Renal cortex interstitium (tissue), 15 donors: ENCODE results near the gene LINGO1. TPM values are rescaled to one million over a fixed set of nuclear protein-coding genes. Genes with fewer than 3 reads are reported as not detected.

Source experiments
- DNase-seq, 11 donors: peaks; one replicate each; pipeline ENCODE4 v3.0.0-alpha.2; 2013; ENCODE audit warnings: low read depth in 9 of 11, low spot score in 4 of 11; ENCODE audit errors: extremely low read depth in 1 of 11
- long read RNA-seq, 16 experiments: transcript quantifications; one replicate each; lab custom pipeline, GENCODE V29; 2026
- polyA plus RNA-seq, 3 donors: library from polyadenylated mRNA; unstranded; fragments of 120-200 nt; gene quantifications; one replicate each; pipeline ENCODE4 v1.2.1, GENCODE V29; 2013; ENCODE audit not compliant: insufficient read length in 3 of 3

LINGO1 gene, protein sequence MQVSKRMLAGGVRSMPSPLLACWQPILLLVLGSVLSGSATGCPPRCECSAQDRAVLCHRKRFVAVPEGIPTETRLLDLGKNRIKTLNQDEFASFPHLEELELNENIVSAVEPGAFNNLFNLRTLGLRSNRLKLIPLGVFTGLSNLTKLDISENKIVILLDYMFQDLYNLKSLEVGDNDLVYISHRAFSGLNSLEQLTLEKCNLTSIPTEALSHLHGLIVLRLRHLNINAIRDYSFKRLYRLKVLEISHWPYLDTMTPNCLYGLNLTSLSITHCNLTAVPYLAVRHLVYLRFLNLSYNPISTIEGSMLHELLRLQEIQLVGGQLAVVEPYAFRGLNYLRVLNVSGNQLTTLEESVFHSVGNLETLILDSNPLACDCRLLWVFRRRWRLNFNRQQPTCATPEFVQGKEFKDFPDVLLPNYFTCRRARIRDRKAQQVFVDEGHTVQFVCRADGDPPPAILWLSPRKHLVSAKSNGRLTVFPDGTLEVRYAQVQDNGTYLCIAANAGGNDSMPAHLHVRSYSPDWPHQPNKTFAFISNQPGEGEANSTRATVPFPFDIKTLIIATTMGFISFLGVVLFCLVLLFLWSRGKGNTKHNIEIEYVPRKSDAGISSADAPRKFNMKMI
- polyA plus RNA-seq: 10 to 100 TPM; 12.3 to 20.8 (median 14.4) TPM
- long read RNA-seq, donor 1, transcript LINGO1-201 (2 exons, 3,055 nt): major isoform, 7 of 7 reads
- long read RNA-seq, donor 1, partial matches to known transcripts: 0 of 7 reads
- long read RNA-seq, donor 1, other reads (novel, unspliced or antisense): 0 of 7 reads
- long read RNA-seq, donor 2, transcript LINGO1-201 (2 exons, 3,055 nt): major isoform, 6 of 6 reads
- long read RNA-seq, donor 2, partial matches to known transcripts: 0 of 6 reads
- long read RNA-seq, donor 2, other reads (novel, unspliced or antisense): 0 of 6 reads
- long read RNA-seq, donor 3, transcript LINGO1-201 (2 exons, 3,055 nt): major isoform, 16 of 16 reads
- long read RNA-seq, donor 3, partial matches to known transcripts: 0 of 16 reads
- long read RNA-seq, donor 3, other reads (novel, unspliced or antisense): 0 of 16 reads
- long read RNA-seq, donor 4, transcript LINGO1-201 (2 exons, 3,055 nt): major isoform, 6 of 6 reads
- long read RNA-seq, donor 4, partial matches to known transcripts: 0 of 6 reads
- long read RNA-seq, donor 4, other reads (novel, unspliced or antisense): 0 of 6 reads
- long read RNA-seq, donor 5: 0 reads
- long read RNA-seq, donor 6, transcript LINGO1-201 (2 exons, 3,055 nt): major isoform, 10 of 10 reads
- long read RNA-seq, donor 6, partial matches to known transcripts: 0 of 10 reads
- long read RNA-seq, donor 6, other reads (novel, unspliced or antisense): 0 of 10 reads
- long read RNA-seq, donor 7, partial matches to known transcripts: 0 of 4 reads
- long read RNA-seq, donor 7, other reads (novel, unspliced or antisense): 0 of 4 reads
- long read RNA-seq, donor 8: 0 reads
- long read RNA-seq, donor 9, transcript LINGO1-201 (2 exons, 3,055 nt): major isoform, 5 of 5 reads
- long read RNA-seq, donor 9, partial matches to known transcripts: 0 of 5 reads
- long read RNA-seq, donor 9, other reads (novel, unspliced or antisense): 0 of 5 reads
- long read RNA-seq, donor 10, transcript LINGO1-201 (2 exons, 3,055 nt): major isoform, 6 of 6 reads
- long read RNA-seq, donor 10, partial matches to known transcripts: 0 of 6 reads
- long read RNA-seq, donor 10, other reads (novel, unspliced or antisense): 0 of 6 reads
- long read RNA-seq, donor 11, transcript LINGO1-201 (2 exons, 3,055 nt): major isoform, 6 of 6 reads
- long read RNA-seq, donor 11, partial matches to known transcripts: 0 of 6 reads
- long read RNA-seq, donor 11, other reads (novel, unspliced or antisense): 0 of 6 reads
- long read RNA-seq, donor 12, transcript LINGO1-201 (2 exons, 3,055 nt): major isoform, 5 of 5 reads
- long read RNA-seq, donor 12, partial matches to known transcripts: 0 of 5 reads
- long read RNA-seq, donor 12, other reads (novel, unspliced or antisense): 0 of 5 reads
- long read RNA-seq, donor 13: 0 reads
- long read RNA-seq, donor 14, transcript LINGO1-201 (2 exons, 3,055 nt): major isoform, 7 of 7 reads
- long read RNA-seq, donor 14, partial matches to known transcripts: 0 of 7 reads
- long read RNA-seq, donor 14, other reads (novel, unspliced or antisense): 0 of 7 reads
- long read RNA-seq, donor 15, transcript LINGO1-201 (2 exons, 3,055 nt): major isoform, 6 of 6 reads
- long read RNA-seq, donor 15, partial matches to known transcripts: 0 of 6 reads
- long read RNA-seq, donor 15, other reads (novel, unspliced or antisense): 0 of 6 reads
- long read RNA-seq, donor 16, transcript LINGO1-201 (2 exons, 3,055 nt): major isoform, 24 of 24 reads
- long read RNA-seq, donor 16, partial matches to known transcripts: 0 of 24 reads
- long read RNA-seq, donor 16, other reads (novel, unspliced or antisense): 0 of 24 reads

DNA sequence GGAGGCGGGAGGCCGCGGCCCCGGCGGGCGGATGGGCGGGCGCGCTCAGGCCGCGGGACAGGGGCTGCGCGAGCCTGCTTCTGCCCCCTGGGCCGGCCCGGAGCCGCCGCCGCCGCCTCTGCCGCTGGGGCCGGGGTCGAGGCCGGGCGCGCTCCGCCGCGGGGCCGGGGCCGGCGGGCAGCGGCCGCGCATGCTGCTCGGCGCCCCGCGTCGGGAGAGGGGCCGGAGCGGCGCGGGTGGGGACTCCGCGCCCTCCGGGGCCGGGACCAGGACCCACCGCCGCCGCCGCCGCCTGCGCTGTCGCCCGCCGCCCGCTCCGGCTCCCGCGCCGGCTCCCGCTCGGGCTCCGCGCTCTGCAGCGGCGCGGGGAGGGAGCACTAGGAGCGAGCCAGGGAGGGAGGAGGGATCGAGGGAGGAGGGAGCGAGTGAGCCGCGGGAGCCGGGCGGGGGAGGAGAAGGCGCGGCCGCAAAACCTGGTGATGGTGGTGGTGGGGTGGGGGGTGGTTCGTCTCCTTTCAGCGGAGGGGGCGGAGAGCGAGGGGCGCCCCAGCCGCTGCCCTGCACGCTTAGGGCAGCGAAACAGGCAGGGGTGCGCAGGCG, at the start of gene LINGO1:
Gene LINGO1, minus strand, starts transcription at position 379 of the 600 bp plus-strand sequence. CDS start 597 bp downstream, outside the sequence.
- DNase-seq: peak in 5 of 11 donors; percentile 19 to 65 (median 49)

DNA sequence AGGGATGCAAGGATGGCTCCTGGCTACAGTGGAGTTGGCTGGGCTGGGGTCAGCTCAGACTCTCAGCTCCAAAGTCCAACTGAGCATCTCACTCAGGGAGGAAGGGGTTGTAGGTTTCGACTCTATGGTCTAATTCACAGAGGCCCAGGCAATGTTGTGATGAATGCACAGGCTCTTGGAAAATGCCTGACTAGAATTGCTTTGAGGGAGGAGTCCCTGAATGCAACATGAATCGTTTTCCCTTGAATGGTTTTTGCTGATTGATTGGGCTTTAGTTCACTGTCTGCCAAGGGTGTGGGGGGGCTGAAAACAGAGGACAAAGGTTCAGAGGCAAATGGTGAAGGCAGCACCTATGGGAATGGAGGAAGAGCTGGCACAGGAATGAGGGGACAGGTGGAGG, 48.6 kb upstream of the LINGO1 start:
- no peak for DNase-seq

DNA sequence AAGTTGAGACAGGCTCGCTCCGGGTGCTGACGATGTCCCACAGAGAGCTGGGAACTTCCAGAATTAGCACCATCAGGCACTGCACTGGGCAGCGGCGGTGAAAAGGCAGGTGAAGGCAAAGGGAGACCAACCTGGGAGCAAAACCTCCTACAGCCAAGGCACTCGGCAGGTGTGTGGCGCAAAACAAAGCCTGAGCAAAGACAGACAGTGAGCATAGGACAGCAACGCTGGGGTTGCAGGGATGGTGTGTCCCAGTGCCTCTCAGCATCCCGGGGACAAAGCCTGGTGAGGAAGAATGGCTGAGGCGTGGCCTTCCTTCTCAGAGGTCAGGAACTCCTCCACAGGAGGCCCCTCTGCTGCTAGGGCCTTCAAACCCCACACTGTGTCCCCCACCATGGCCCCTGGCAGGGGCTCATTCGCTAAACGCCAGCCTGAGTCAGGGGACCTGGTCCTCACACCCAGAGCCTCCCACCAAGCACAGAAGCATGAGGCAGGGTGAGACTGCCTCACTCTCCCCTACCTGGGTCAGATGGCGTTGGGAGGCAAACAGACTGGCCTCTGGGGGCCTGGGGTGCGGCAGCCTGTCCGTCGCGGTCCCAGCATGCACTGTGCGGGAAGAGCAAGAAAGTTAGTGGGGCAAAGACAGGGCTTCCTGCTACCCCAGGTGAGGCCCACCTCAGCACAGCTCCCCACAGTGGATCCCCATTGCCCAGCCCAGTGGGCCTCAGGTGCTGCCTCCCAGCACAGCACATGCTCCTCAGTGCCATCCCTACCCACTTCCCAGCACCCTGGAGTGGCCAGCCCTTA, 44.1 kb upstream of the LINGO1 start:
- no peak for DNase-seq

DNA sequence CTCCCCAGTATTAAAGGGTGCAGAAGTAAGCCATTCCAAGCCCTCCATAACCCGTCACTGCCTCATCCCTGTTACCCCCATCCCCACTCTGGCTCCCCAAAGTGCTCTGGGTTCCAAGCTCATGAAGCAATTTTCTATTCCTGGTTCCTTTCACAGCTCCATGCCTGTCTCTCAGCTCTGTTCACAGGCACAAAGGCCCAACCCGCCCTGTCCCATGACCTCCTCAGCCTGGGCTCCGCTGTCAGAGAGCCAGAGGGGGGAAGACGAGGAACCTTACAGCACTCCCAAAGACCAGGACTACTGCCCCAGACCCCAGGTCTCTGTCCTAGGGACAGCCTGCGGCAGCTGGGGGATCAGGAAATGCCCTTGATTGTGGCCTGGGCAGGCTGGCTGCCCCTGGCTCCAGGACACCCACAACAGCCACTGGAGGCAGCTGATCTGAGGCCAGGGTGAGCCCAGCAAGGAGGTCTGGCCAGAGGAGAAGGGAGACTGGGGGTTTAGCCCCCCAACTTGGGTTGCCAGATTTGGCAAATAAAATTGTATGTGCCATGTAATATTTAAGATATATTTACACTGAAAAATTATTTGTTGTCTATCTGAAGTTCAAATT, 43.2 kb upstream of the LINGO1 start:
- DNase-seq: no peak

DNA sequence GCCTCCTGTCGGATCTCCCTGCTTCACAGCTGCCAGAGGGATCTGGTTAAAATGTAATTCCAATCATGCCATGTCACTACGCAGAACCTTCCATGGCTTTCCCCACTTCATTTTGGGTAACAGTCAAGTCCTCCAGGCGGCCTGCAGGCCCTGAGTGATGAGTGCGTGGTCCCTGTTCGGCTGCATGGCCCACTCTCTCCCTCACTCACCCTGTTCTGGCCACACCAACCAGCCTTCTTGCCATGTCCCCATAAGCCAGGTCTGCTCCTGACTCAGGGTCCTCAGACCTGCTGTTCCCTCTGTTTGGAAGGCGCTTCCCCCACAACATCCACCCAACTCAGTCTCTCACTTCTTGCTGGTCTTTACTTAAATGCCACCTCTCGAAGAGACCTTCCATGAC, 41.6 kb upstream of the LINGO1 start:
- DNase-seq: no peak

DNA sequence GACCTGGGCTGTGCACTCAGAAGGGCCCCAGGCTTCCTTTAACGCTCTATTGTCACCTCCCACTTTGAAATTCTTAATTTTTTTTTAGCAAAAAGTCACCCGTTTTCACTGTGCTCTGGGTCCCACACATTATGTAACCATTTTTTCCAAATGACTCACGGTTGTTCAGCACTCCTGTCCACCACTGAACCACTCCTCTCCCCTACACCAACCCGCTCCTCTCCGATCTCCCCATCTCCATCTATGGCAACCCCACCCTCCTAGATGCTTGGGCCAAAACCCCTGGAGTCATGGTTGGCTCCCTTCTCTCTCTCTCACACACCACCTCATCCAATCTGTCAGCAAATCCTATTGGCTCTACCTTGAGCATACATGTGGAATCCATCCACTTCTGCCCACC, 41.2 kb upstream of the LINGO1 start:
- no peak for DNase-seq

DNA sequence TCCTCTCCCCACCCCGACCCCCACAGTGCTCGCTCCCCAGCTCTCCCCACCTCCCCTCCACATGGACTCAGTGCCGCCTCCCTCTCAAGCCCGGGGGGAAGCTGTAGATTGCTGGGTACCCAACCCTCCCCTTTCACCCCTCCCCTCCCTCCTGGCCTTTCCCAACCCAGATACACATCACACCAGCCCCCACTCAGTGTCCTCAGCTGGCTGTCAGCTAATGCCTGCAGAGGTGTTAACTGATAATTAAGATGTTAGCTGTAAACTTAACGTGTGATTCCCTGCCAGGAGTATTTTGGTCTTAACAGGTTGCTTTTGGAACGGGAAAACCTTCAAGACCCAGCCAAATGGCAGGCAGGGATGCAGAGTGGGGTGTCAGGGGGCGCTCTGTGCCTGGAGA, 39.4 kb upstream of the LINGO1 start:
- DNase-seq: no peak

DNA sequence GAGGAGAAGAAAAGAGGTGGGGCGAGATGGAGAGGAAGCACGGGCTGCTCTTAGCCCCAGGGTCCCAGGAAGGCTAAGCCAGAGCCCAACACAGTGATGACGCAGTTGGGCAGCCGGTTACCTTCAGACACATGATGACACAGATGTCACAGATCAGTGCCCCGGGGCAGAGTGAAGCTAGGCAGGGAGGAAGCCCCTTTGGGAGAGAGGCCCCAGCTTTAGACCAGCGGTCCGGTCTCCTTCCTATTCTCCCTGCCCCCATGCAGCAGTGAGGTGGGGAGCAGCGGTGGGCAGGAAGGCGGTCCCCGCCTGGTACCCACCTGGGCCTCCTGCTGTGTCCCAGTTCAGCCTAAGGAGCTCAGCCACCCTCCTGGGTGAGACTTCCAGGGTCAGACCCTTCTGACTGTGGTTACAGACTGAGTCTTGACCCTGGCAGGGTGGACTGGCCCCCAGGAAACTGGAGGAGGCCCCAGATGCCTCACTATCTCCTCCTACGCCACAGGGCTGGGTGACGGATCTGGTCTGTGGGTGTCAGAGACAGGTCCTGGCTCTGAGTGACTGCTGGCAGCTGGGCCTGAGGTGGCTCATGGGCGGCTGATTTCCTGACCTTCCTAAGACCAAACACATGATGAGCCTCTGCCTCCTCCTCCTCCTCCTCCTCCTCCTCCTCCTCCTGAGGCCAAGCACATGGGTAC, 38.8 kb upstream of the LINGO1 start:
- DNase-seq: peak in 2 of 11 donors; percentile 9 to 19

DNA sequence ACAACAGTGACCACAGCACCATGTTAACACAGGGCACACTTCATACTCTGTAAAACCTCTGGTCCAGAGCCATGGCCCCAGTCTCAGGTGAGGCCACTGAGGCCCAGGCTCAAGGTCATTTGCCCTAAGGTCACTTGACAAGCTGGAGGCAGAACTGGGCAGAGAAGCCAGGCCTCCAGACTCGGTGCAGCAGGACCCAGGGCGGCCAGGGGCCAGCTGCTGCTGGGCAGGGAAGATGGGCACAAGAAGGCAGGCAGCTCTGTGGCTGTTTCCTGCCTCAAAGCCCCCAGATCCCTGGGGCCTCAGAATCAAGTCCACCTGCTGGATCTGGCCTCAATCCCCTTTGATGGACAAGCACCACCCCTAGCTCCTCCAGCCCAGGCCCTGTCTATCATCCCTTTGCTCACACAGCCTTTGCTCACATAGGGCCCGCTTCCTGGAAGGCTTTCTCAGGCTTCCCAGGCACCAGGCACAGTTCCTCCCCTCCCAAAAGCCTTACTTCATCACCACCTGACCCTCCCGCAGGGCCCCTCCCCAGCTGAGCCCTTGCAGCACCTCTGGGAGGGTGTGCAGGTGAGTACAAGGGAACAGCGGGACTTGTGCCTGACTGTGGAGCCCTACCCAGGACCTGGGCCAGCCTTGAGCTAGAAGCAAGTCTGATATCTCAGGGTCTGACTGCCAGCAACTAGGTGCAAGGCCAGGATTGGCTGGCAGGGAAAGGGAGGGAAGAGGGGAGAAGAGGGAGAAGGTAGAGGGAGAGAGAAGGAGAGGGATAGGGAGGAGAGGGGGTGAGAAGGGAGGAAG, 38.0 kb upstream of the LINGO1 start:
- no peak for DNase-seq

DNA sequence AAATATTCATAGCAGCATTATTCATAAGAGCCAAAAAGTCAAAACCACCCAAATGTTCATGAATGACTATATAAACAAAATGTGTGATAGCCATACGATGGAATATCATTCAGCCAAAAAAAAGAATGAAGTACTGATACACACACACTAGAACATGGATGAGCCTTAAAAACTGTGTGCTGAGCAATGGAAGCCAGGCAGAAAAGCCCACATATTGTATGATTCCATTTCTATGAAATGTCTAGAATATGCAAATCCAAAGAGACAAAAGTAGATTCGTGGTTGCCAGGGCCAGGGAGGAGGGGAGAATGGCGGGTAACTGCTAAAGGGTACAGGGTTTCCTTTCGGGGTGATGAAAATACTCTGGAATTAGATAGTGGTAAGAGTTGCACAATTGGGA, 37.2 kb upstream of the LINGO1 start:
- DNase-seq: no peak

DNA sequence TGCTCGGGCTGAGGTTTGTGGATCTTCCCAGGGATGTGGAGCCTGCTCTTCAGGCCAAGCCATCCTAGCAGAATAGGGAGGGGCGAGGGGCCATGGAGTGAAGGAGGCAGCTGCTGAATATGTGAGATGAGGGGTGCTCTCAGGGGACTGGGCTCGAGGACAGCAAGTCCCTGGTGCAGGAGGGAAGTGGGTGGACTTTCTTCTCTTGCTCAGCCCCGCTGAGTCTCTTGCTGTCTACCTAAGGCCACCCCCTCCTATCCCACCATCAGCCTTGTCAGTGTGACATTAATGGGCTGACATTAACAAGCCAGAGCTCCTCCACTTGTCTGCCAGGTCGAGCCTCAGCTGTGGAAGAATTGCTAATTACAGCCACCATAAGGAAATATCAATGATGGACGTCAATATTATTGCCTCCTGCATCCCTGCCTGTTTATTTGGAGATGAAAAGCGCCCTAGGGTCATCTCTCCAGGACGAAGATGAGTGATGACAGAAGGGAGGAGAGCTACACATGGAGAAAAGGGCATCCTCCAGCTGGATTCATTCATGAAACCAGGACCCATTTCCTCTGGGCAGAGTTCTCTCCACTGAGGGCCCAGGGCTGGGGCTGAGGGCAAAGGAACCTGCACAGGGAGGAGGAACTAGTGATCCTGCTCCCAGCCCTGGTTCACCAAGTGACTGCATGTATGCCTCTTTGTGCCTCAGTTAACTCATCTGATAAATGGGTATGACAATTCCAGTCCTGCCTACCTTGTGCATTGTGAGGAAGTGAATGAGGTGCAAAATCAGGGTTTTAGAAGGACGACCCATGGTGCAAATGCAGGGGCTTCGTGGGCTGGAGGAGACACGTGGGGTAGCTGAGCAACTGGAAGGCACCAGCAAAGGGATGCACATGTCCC, 34.9 kb upstream of the LINGO1 start:
- DNase-seq: no peak

DNA sequence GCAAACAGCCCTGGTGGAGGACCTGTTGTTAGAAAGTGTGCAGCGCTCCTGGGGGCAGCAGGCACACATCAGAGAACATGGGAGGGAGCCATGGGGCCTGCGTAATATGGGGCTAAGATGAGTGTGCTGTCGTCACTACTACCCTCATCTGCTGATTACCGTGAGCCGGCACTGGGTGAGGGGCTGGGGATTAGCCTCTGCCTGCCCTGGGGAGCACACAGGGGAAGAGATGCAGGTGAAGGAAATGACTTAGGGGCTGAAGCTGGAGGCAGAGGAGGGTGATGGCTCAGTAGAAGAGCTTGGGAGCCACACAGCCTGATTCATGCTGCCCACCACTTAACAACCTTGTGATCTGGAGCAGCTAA, 33.6 kb upstream of the LINGO1 start:
- no peak for DNase-seq
